Measurements from ENCODE around the gene EDRF1. TPM values are rescaled to one million over a fixed set of nuclear protein-coding genes. Genes with fewer than 3 reads are reported as not detected.

Gene EDRF1
- total and polyA plus RNA-seq, 3 donors from 2014 or later, result 66.7 to 95.1 (median 93.1) TPM

DNA sequence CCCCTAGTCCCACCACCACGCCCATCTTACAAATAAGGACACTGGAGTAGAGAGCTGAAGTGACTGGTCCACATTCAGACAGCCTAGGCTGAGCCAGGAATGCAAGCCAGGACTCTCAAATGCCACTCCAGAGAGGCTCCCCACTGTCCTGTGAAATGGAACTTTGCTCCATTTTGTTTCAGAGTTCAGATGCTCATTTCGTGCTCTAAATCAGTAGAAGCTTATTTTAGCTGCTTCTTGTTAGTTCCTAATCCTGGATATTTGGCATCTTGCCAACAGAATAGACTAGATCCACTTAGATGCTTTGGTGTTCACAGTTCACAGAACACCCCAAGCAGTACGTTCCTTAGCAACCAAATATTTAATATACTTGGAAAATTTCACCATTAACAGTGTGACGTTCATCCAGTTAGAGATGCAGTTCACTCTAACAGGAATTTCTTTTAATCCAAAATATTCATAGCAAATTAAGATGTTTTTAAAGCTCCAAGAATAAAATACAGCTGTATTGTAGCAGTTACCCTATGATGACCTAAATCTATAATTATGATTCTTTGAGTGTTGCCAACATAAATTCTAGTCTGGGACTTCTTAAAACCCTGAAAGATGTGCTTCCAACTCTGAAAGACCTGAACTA is 48.8 kb downstream of the EDRF1 start:
- intact Hi-C loops (cut with DNase I; ENCODE audit: low total_unique reads), result no loop called here
- TF ChIP-seq, protein P1, sequence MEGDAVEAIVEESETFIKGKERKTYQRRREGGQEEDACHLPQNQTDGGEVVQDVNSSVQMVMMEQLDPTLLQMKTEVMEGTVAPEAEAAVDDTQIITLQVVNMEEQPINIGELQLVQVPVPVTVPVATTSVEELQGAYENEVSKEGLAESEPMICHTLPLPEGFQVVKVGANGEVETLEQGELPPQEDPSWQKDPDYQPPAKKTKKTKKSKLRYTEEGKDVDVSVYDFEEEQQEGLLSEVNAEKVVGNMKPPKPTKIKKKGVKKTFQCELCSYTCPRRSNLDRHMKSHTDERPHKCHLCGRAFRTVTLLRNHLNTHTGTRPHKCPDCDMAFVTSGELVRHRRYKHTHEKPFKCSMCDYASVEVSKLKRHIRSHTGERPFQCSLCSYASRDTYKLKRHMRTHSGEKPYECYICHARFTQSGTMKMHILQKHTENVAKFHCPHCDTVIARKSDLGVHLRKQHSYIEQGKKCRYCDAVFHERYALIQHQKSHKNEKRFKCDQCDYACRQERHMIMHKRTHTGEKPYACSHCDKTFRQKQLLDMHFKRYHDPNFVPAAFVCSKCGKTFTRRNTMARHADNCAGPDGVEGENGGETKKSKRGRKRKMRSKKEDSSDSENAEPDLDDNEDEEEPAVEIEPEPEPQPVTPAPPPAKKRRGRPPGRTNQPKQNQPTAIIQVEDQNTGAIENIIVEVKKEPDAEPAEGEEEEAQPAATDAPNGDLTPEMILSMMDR (IDR thresholded peaks at IDR 0.05), result no peak
- no peak for TF ChIP-seq POLR2A (IDR thresholded peaks at IDR 0.05)
- H3K27ac ChIP-seq, result no peak overlapping the region
- no peaks in the 10 kb centered on the region for H3K36me3 ChIP-seq (ENCODE audit: low read depth, missing control alignments)
- no peaks in the 10 kb centered on the region for H3K9me3 ChIP-seq
- no peaks in the 10 kb centered on the region for H3K4me1 ChIP-seq
- no peaks in the 10 kb centered on the region for H3K27me3 ChIP-seq
- no peak for DNase-seq
- no peak overlapping the region for H3K4me3 ChIP-seq
- WGBS, 2 donors, result 53 to 60% methylated on average over 4 of the region's 4 CpGs

DNA sequence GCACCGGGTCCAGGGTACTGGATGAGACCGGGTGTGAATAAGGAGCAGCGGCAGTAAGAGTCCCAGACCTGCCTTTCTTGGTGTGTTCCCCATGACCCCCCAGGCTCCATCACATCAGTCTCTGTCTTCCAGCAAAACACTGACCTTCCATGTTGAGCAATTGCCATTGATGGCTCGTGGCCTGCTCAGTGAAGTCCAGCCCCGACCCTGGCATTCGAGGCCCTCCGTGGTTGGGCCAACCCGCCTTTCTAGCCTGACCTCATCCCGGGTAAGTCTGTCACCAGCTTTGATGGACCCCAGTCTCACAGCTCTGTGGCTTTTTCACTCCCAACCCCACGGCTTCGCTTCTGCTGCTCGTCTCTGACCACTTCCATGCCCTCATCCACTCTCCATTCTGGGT is 49.7 kb downstream of the EDRF1 start:
- no peaks in the 10 kb centered on the region for H3K36me3 ChIP-seq (ENCODE audit: low read depth, missing control alignments)

DNA sequence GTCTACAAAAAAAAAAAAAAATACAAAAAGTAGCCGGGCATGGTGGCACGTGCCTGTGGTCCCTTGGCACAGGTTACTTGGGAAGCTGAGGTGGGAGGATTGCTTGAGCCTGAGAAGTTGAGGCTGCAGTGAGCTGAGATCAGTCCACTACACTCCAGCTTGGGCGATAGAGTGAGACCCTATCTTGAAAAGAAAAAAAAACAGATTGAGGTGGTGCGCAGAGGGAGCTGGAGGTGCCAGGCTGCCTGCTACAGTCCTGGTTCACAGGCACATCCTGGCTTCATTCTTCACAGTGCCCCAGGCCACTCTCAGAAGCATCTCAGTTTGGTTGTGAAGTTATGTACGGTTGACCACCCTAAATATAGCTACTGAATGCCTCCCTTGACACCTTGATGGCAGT is 51.3 kb downstream of the EDRF1 start:
- DNase-seq, result no peak
- TF ChIP-seq, protein P1 (IDR thresholded peaks at IDR 0.05), result no peak
- no peak for TF ChIP-seq POLR2A (IDR thresholded peaks at IDR 0.05)
- intact Hi-C loops (cut with DNase I; ENCODE audit: low total_unique reads), result no loop called here
- Histone ChIP-seq H3K9me3 (no peaks in the 10 kb centered on the region), H3K27me3 (no peaks in the 10 kb centered on the region), H3K4me1 (no peaks in the 10 kb centered on the region), H3K27ac (no peak overlapping the region), H3K36me3 (ENCODE audit: low read depth, missing control alignments) (no peaks in the 10 kb centered on the region), H3K4me3 (no peak overlapping the region)
- WGBS, 2 donors, result 86 to 91% methylated on average over 5 of the region's 5 CpGs

More for the DNA sequence above, 49.7 kb downstream of the EDRF1 start:
- Histone ChIP-seq H3K27ac (no peak overlapping the region), H3K27me3 (no peaks in the 10 kb centered on the region), H3K4me1 (no peaks in the 10 kb centered on the region), H3K9me3 (no peaks in the 10 kb centered on the region), H3K4me3 (no peak overlapping the region)
- no peak for DNase-seq
- 91 to 95% methylated on average over 9 to 12 of the region's 12 CpGs for WGBS, 2 donors
- TF ChIP-seq, protein P1 (IDR thresholded peaks at IDR 0.05), result no peak
- no peak for TF ChIP-seq POLR2A (IDR thresholded peaks at IDR 0.05)
- intact Hi-C loops (cut with DNase I; ENCODE audit: low total_unique reads), result no loop called here

DNA sequence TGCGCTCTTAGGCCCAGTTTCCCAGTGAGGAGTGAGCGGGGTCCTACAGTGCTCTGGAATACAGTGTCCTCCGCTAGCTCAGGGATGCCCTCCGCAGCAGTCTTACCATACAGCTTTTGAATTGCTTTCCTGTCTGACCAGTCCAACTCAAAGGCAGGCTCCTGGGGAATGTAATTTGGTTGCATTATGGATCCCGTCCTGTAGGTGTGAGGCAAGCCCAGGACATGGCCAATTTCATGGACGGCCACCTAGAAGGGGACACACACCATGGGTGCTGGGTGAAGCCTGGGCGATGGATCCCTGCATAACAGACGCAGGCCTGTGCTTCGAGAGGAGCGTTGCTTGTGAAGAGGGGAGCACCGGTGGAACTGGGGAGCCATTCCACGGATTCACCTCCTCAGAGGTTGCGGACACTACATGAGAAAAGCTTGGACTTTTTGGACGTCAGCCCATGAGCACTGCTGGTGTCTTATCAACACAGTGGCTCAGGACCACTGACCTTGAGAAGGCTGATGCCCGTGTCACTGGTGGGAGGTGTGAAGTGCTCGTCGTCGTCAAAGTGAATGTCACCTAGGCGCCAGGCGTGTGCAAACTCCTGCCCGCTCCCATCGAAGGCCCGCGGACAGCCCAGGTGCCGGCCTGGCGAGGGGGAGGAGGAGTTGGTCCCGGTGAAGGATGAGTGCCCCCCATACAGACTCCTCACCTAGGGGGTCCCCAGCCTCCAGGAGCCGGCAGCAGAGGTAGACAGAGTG is 52.8 kb downstream of the EDRF1 start:
- H3K4me1 ChIP-seq, result no peaks in the 10 kb centered on the region
- DNase-seq, result no peak
- H3K4me3 ChIP-seq, result no peak overlapping the region
- no peak for TF ChIP-seq POLR2A (IDR thresholded peaks at IDR 0.05)
- TF ChIP-seq, protein P1 (IDR thresholded peaks at IDR 0.05), result no peak
- H3K9me3 ChIP-seq, result no peaks in the 10 kb centered on the region
- H3K27ac ChIP-seq, result no peak overlapping the region
- H3K36me3 ChIP-seq (ENCODE audit: low read depth, missing control alignments), result no peaks in the 10 kb centered on the region
- intact Hi-C loops (cut with DNase I; ENCODE audit: low total_unique reads), result no loop called here
- no peaks in the 10 kb centered on the region for H3K27me3 ChIP-seq
- WGBS, 2 donors, result 92 to 93% methylated on average over 14 to 28 of the region's 28 CpGs

DNA sequence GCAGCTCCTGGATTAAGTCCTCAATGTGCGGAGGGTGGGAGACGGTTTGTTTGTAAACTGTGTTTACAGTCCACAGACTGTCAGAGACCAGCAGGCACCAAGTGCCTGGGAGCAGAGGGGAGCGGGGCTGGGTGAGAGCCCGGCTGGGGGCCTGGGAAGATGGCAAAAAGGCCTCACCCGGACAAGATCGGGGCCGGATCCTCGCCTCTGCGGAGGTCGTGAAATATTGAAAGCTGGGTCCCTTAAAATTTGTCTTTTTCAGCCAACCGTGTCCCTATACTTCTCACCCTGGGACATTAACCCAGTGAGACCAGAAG is 53.3 kb downstream of the EDRF1 start:
- Histone ChIP-seq H3K36me3 (ENCODE audit: low read depth, missing control alignments) (no peaks in the 10 kb centered on the region), H3K27ac (no peak overlapping the region), H3K9me3 (no peaks in the 10 kb centered on the region), H3K4me1 (no peaks in the 10 kb centered on the region), H3K27me3 (no peaks in the 10 kb centered on the region), H3K4me3 (no peak overlapping the region)
- TF ChIP-seq, protein P1 (IDR thresholded peaks at IDR 0.05), result no peak
- TF ChIP-seq POLR2A (IDR thresholded peaks at IDR 0.05), result no peak
- DNase-seq, result no peak
- 92 to 96% methylated on average over 11 of the region's 11 CpGs for WGBS, 2 donors
- intact Hi-C loops (cut with DNase I; ENCODE audit: low total_unique reads), result no loop called here

All from testis (tissue), 3 donors.